WTC11 (cell line): ENCODE results near the gene ZFP92. TPM values are rescaled to one million over a fixed set of nuclear protein-coding genes. Genes with fewer than 3 reads are reported as not detected.

Source experiments
- ATAC-seq: fragments of 200-7000 bp; cut with Tn5 transposase; 2 replicates; pipeline ENCODE4 v1.10.0; 2021; ENCODE audit warnings: mild to moderate bottlenecking, moderate library complexity
- CTCF ChIA-PET: fragments of 300-600 bp; sonication (Branson Sonifier 250); formaldehyde crosslinking; loops from one replicate; lab custom pipeline; 2021; ENCODE audit warnings: antibody characterized with exemption; lab: Charles Lee
- POLR2A ChIA-PET: fragments of 350-600 bp; sonication (Branson Sonifier 250); formaldehyde crosslinking; loops from one replicate; lab custom pipeline; 2021; ENCODE audit warnings: antibody characterized with exemption; lab: Charles Lee
- DNase-seq: peaks from one replicate; pipeline ENCODE4 v3.0.0; 2021; ENCODE audit warnings: low spot score
- H3K27ac Mint-ChIP-seq: 2 replicates; pipeline ENCODE4 v1.8.0; 2021; ENCODE audit warnings: mixed read lengths
- H3K27me3 Mint-ChIP-seq: 2 replicates; pipeline ENCODE4 v1.8.0; 2021; ENCODE audit warnings: low read depth, mild to moderate bottlenecking, moderate library complexity, mixed read lengths
- H3K36me3 Mint-ChIP-seq: 2 replicates; pipeline ENCODE4 v1.8.0; 2021; ENCODE audit warnings: mixed read lengths
- H3K4me1 Mint-ChIP-seq: 2 replicates; pipeline ENCODE4 v1.8.0; 2022; ENCODE audit warnings: mixed read lengths
- H3K4me3 Mint-ChIP-seq: 2 replicates; pipeline ENCODE4 v1.8.0; 2021; ENCODE audit warnings: mild to moderate bottlenecking, moderate library complexity, mixed read lengths
- H3K9me3 Mint-ChIP-seq: 2 replicates; pipeline ENCODE4 v1.8.0; 2021; ENCODE audit warnings: mixed read lengths
- ATF2 ChIP-seq: sonication (generic); formaldehyde crosslinking; IDR thresholded peaks from 2 replicates; pipeline ENCODE4 v1.8.1; 2022; ENCODE audit warnings: low read depth, missing genetic modification reagents, borderline replicate concordance
- ATF6 ChIP-seq: sonication (generic); formaldehyde crosslinking; IDR thresholded peaks from 2 replicates; pipeline ENCODE4 v1.8.1; 2023; ENCODE audit warnings: mild to moderate bottlenecking, missing genetic modification reagents
- CTCF ChIP-seq: fragments of 200-600 bp; IDR thresholded peaks from 2 replicates; pipeline ENCODE4 v1.8.0; 2022; ENCODE audit warnings: antibody characterized with exemption
- E2F1 ChIP-seq: sonication (generic); formaldehyde crosslinking; IDR thresholded peaks from 2 replicates; pipeline ENCODE4 v1.8.0; 2022; ENCODE audit warnings: mild to moderate bottlenecking, missing genetic modification reagents
- E2F5 ChIP-seq: sonication (generic); formaldehyde crosslinking; IDR thresholded peaks from 2 replicates; pipeline ENCODE4 v1.8.1; 2022; ENCODE audit warnings: mild to moderate bottlenecking, moderate library complexity, missing genetic modification reagents
- FOXJ3 ChIP-seq: sonication (generic); formaldehyde crosslinking; IDR thresholded peaks from 2 replicates; pipeline ENCODE4 v1.9.0; 2021; ENCODE audit warnings: missing genetic modification reagents, mild to moderate bottlenecking, borderline replicate concordance
- HMGA2 ChIP-seq: fragments of 250-450 bp; sonication (Bioruptor Pico); IDR thresholded peaks from 2 replicates; pipeline ENCODE4 v1.4.0; 2021; ENCODE audit warnings: mild to moderate bottlenecking, moderate library complexity
- HMGXB4 ChIP-seq: sonication (generic); formaldehyde crosslinking; IDR thresholded peaks from 2 replicates; pipeline ENCODE4 v1.8.1; 2023; ENCODE audit warnings: mild to moderate bottlenecking, moderate library complexity, missing genetic modification reagents
- IRF1 ChIP-seq: sonication (generic); formaldehyde crosslinking; IDR thresholded peaks from 2 replicates; pipeline ENCODE4 v1.8.0; 2023; ENCODE audit warnings: missing genetic modification reagents
- IRF2 ChIP-seq: sonication (generic); formaldehyde crosslinking; IDR thresholded peaks from 2 replicates; pipeline ENCODE4 v1.8.0; 2022; ENCODE audit warnings: low read depth, missing genetic modification reagents, borderline replicate concordance
- MYBL2 ChIP-seq: sonication (generic); formaldehyde crosslinking; IDR thresholded peaks from 2 replicates; pipeline ENCODE4 v1.8.1; 2023; ENCODE audit warnings: mild to moderate bottlenecking, moderate library complexity, missing genetic modification reagents
- NFE2L1 ChIP-seq: sonication (generic); formaldehyde crosslinking; IDR thresholded peaks from 2 replicates; pipeline ENCODE4 v1.8.1; 2023; ENCODE audit warnings: missing genetic modification reagents
- NR2C2 ChIP-seq: sonication (generic); formaldehyde crosslinking; IDR thresholded peaks from 2 replicates; pipeline ENCODE4 v1.8.0; 2022; ENCODE audit warnings: mild to moderate bottlenecking, missing genetic modification reagents
- NR3C1 ChIP-seq: sonication (generic); formaldehyde crosslinking; conservative IDR thresholded peaks from 2 replicates; pipeline ENCODE4 v1.8.1; 2023; ENCODE audit warnings: low read depth, mild to moderate bottlenecking, missing genetic modification reagents
- STAT6 ChIP-seq: sonication (generic); formaldehyde crosslinking; conservative IDR thresholded peaks from 2 replicates; pipeline ENCODE4 v1.8.1; 2023; ENCODE audit warnings: mild to moderate bottlenecking, low read depth, missing genetic modification reagents, moderate library complexity
- TEAD1 ChIP-seq: sonication (generic); formaldehyde crosslinking; IDR thresholded peaks from 2 replicates; pipeline ENCODE4 v1.8.0; 2022; ENCODE audit warnings: mild to moderate bottlenecking, missing genetic modification reagents
- ZBTB21 ChIP-seq: sonication (generic); formaldehyde crosslinking; IDR thresholded peaks from 2 replicates; pipeline ENCODE4 v1.8.1; 2023; ENCODE audit warnings: mild to moderate bottlenecking, missing genetic modification reagents, borderline replicate concordance
- ZNF138 ChIP-seq: sonication (generic); formaldehyde crosslinking; conservative IDR thresholded peaks from 2 replicates; pipeline ENCODE4 v1.8.1; 2022; ENCODE audit warnings: mild to moderate bottlenecking, moderate library complexity, missing genetic modification reagents
- ZNF396 ChIP-seq: fragments of 250-450 bp; sonication (Bioruptor Pico); IDR thresholded peaks from 2 replicates; pipeline ENCODE4 v1.8.0; 2021; ENCODE audit warnings: mild to moderate bottlenecking, moderate library complexity, borderline replicate concordance
- ZNF532 ChIP-seq: fragments of 250-450 bp; sonication (Bioruptor Pico); IDR thresholded peaks from 2 replicates; pipeline ENCODE4 v1.9.0; 2021; ENCODE audit warnings: mild to moderate bottlenecking, borderline replicate concordance
- total RNA-seq: library from RNA; stranded (reverse); gene quantifications from 3 replicates; pipeline ENCODE4 v1.2.3, GENCODE V29; 2021

ZFP92 gene
- total RNA-seq, 1 experiment from 2014 or later, result 0.31 TPM

GRCh38 chrX:153408871-153409351 is 2.4 kb upstream of the ZFP92 start:
- no peak overlapping the region for H3K27ac Mint-ChIP-seq
- DNase-seq, result no peak
- ATAC-seq, result no peak
- TF ChIP-seq NR2C2 (no peak), CTCF (no peak), NFE2L1 (CRISPR knock-in tag) (no peak), TEAD1 (CRISPR knock-in tag) (no peak), ATF6 (CRISPR knock-in tag) (no peak), ATF2 (CRISPR knock-in tag) (no peak), HMGXB4 (CRISPR knock-in tag) (no peak), HMGA2 (CRISPR knock-in tag) (no peak), STAT6 (CRISPR knock-in tag) (no peak), MYBL2 (CRISPR knock-in tag) (no peak), IRF1 (no peak), NR3C1 (CRISPR knock-in tag) (no peak), ZNF396 (no peak), E2F1 (CRISPR knock-in tag) (no peak), ZNF532 (no peak), ZNF138 (CRISPR knock-in tag) (no peak), IRF2 (CRISPR knock-in tag) (no peak), FOXJ3 (CRISPR knock-in tag) (no peak), ZBTB21 (CRISPR knock-in tag) (no peak), E2F5 (no peak)
- TF ChIP-seq, all 79 proteins: peak for 0
- Mint-ChIP-seq H3K4me3 (no peak overlapping the region), H3K9me3 (no peaks in the 10 kb centered on the region), H3K4me1 (peaks cover 8% of the 10 kb centered on the region), H3K27me3 (peaks cover 19% of the 10 kb centered on the region), H3K36me3 (no peaks in the 10 kb centered on the region)
- CTCF ChIA-PET, result no interaction called here
- POLR2A ChIA-PET, result no interaction called here
